ENCODE results near the gene ATXN7L1. TPM values are rescaled to one million over a fixed set of nuclear protein-coding genes. Genes with fewer than 3 reads are reported as not detected.

Gene ATXN7L1
- total and polyA plus RNA-seq, 2 of the 13 experiments (the other 11 are each of a cell fraction or from before 2014, with no cell fraction given): 4.1 to 7.8 TPM

DNA sequence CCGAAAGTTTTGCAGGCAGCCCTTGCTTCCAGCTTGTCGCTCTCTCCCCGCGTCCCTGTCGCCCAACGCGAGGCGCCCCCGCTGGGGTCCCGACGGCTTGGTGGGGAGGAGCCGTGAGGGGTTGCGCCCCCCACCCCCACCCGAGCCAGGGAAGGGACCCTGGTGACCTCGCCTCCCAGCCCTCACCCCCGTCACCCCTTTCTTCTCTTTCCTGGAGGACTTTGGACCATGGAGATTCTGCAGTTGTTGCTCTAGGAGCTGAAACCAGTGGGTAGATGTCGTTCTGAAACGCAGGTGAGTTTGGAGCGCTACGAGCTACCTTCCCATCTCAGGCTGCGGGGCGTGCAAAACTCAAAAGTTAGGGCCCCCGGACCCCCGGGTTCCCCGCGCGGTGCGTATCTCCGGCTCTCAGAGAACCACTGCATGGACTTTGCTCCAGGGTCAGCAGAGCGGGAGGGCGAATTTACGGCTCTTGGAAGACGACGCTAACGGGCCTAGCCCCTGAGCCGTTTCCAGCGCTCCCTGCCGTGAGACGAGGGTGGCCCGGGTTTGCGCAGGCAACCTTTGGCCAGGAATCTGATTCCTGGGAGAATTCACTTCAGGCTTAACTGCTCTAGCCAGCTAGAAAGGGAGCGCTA, 684 bp upstream of the ATXN7L1 start (continued):
- TF ChIP-seq, protein P1, sequence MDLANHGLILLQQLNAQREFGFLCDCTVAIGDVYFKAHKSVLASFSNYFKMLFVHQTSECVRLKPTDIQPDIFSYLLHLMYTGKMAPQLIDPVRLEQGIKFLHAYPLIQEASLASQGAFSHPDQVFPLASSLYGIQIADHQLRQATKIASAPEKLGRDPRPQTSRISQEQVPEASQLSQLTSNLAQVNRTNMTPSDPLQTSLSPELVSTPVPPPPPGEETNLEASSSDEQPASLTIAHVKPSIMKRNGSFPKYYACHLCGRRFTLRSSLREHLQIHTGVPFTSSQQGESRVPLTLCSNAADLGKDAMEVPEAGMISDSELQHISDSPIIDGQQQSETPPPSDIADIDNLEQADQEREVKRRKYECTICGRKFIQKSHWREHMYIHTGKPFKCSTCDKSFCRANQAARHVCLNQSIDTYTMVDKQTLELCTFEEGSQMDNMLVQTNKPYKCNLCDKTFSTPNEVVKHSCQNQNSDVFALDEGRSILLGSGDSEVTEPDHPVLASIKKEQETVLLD (CRISPR knock-in tag; IDR thresholded peaks at IDR 0.05; ENCODE audit: low read depth): no peak
- TF ChIP-seq BCL6 (CRISPR knock-in tag; IDR thresholded peaks at IDR 0.05) (no peak; the same call in 1 of the 2 replicates), NCOR1 (IDR thresholded peaks at IDR 0.05; ENCODE audit: borderline replicate concordance, low read length) (peak; percentile 77), MIER2 (CRISPR knock-in tag; IDR thresholded peaks at IDR 0.05) (no peak), ZNF891 (CRISPR knock-in tag; IDR thresholded peaks at IDR 0.05) (no peak), KDM5A (IDR thresholded peaks at IDR 0.05; ENCODE audit: borderline replicate concordance, low read length) (no peak), ZNF24 (IDR thresholded peaks at IDR 0.05) (no peak), MXD4 (CRISPR knock-in tag; IDR thresholded peaks at IDR 0.05) (no peak), ZNF264 (CRISPR knock-in tag; IDR thresholded peaks at IDR 0.05) (no peak), FOXC1 (CRISPR knock-in tag; IDR thresholded peaks at IDR 0.05; ENCODE audit: borderline replicate concordance) (peak; percentile 41; the same call in 1 of the 2 replicates), ZNF20 (CRISPR knock-in tag; IDR thresholded peaks at IDR 0.05) (no peak), KAT8 (CRISPR knock-in tag; IDR thresholded peaks at IDR 0.05) (0 out of 2 replicates have a peak, but pooled peaks have one; percentile 19), CCDC6 (CRISPR knock-in tag; IDR thresholded peaks at IDR 0.05) (no peak; the same call in none of the 2 replicates), ZNF616 (CRISPR knock-in tag; IDR thresholded peaks at IDR 0.05; ENCODE audit: low read depth) (no peak), ZNF563 (CRISPR knock-in tag; IDR thresholded peaks at IDR 0.05) (no peak), ZNF546 (CRISPR knock-in tag; conservative IDR thresholded peaks at IDR 0.05) (no peak), ZSCAN30 (CRISPR knock-in tag; IDR thresholded peaks at IDR 0.05) (no peak), IKZF4 (CRISPR knock-in tag; IDR thresholded peaks at IDR 0.05; ENCODE audit: borderline replicate concordance, low read depth, not compliant biosample characterization) (no peak)
- TF ChIP-seq, protein P2, sequence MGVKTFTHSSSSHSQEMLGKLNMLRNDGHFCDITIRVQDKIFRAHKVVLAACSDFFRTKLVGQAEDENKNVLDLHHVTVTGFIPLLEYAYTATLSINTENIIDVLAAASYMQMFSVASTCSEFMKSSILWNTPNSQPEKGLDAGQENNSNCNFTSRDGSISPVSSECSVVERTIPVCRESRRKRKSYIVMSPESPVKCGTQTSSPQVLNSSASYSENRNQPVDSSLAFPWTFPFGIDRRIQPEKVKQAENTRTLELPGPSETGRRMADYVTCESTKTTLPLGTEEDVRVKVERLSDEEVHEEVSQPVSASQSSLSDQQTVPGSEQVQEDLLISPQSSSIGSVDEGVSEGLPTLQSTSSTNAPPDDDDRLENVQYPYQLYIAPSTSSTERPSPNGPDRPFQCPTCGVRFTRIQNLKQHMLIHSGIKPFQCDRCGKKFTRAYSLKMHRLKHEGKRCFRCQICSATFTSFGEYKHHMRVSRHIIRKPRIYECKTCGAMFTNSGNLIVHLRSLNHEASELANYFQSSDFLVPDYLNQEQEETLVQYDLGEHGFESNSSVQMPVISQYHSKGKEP (CRISPR knock-in tag; IDR thresholded peaks at IDR 0.05): no peak
- TF ChIP-seq, protein P3, sequence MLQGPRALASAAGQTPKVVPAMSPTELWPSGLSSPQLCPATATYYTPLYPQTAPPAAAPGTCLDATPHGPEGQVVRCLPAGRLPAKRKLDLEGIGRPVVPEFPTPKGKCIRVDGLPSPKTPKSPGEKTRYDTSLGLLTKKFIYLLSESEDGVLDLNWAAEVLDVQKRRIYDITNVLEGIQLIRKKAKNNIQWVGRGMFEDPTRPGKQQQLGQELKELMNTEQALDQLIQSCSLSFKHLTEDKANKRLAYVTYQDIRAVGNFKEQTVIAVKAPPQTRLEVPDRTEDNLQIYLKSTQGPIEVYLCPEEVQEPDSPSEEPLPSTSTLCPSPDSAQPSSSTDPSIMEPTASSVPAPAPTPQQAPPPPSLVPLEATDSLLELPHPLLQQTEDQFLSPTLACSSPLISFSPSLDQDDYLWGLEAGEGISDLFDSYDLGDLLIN (CRISPR knock-in tag; IDR thresholded peaks at IDR 0.05; ENCODE audit: borderline replicate concordance): no peak
- TF ChIP-seq, protein P4, sequence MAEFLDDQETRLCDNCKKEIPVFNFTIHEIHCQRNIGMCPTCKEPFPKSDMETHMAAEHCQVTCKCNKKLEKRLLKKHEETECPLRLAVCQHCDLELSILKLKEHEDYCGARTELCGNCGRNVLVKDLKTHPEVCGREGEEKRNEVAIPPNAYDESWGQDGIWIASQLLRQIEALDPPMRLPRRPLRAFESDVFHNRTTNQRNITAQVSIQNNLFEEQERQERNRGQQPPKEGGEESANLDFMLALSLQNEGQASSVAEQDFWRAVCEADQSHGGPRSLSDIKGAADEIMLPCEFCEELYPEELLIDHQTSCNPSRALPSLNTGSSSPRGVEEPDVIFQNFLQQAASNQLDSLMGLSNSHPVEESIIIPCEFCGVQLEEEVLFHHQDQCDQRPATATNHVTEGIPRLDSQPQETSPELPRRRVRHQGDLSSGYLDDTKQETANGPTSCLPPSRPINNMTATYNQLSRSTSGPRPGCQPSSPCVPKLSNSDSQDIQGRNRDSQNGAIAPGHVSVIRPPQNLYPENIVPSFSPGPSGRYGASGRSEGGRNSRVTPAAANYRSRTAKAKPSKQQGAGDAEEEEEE (CRISPR knock-in tag; IDR thresholded peaks at IDR 0.05; ENCODE audit: borderline replicate concordance): no peak
- TF ChIP-seq, protein P5, sequence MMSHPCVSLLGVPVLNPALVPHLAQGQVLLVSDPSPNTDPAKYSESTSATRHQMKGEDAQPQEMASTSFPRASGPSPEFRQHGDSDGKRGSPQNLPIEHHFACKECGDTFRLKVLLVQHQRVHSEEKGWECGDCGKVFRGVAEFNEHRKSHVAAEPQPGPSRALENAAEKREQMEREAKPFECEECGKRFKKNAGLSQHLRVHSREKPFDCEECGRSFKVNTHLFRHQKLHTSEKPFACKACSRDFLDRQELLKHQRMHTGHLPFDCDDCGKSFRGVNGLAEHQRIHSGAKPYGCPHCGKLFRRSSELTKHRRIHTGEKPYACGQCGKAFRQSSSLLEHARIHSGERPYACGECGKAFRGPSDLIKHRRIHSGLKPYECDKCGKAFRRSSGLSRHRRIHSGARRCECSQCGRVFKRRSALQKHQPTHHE (CRISPR knock-in tag; IDR thresholded peaks at IDR 0.05; ENCODE audit: borderline replicate concordance): no peak
